ENCODE results near the gene SLFN13.
"Not testable (repeated sequence)": the region's sequence is repeated elsewhere in the genome, so short reads cannot be mapped to it uniquely, and the experiment has no call there.

Gene SLFN13

GRCh38 chr17:35432176-35433074 is 16.1 kb downstream of the SLFN13 start, which contains the start of gene SLFN12:
Gene SLFN12 (minus strand): TSS chr17:35432500. CDS start chr17:35423028, 9,472 bp downstream.
- no peak for DNase-seq

- DNase-seq: no peak
Measured at GRCh38 chr17:35429702-35430101, 18.9 kb downstream of the SLFN13 start.

- DNase-seq: no peak
Measured at GRCh38 chr17:35428229-35428628, 20.3 kb downstream of the SLFN13 start.

- no peak for DNase-seq
Measured at GRCh38 chr17:35423761-35424160, 24.8 kb downstream of the SLFN13 start.

GRCh38 chr17:35421069-35421468 is 27.5 kb downstream of the SLFN13 start:
- not testable (repeated sequence) for DNase-seq

- no peak for DNase-seq
Measured at GRCh38 chr17:35416659-35417058, 31.9 kb downstream of the SLFN13 start.

- DNase-seq: not testable (repeated sequence)
Measured at GRCh38 chr17:35414707-35415106, 33.9 kb downstream of the SLFN13 start.

GRCh38 chr17:35414247-35414646 is 34.3 kb downstream of the SLFN13 start:
- DNase-seq: no peak

- no peak for DNase-seq
Measured at GRCh38 chr17:35407531-35407930, 41.0 kb downstream of the SLFN13 start.

- DNase-seq: no peak
Measured at GRCh38 chr17:35406568-35406967, 42.0 kb downstream of the SLFN13 start.

GRCh38 chr17:35404360-35404759 is 44.2 kb downstream of the SLFN13 start:
- DNase-seq: no peak

- not testable (repeated sequence) for DNase-seq
Measured at GRCh38 chr17:35393783-35394182, 54.8 kb downstream of the SLFN13 start.

GRCh38 chr17:35390663-35391062 is 57.9 kb downstream of the SLFN13 start:
- no peak for DNase-seq

GRCh38 chr17:35390156-35390555 is 58.4 kb downstream of the SLFN13 start:
- no peak for DNase-seq

- no peak for DNase-seq
Measured at GRCh38 chr17:35387496-35387895, 61.1 kb downstream of the SLFN13 start.

All from DMS79 (cell line).